GM21381 (cell line): ENCODE measurements around the gene TMEM164.

Experiments
- ATAC-seq: cut with Tn5 transposase; IDR thresholded peaks from one replicate; pipeline ENCODE4 v1.9.1; 2021; ENCODE audit warnings: mild to moderate bottlenecking, moderate library complexity; ENCODE audit not compliant: unreplicated experiment

TMEM164 gene

DNA sequence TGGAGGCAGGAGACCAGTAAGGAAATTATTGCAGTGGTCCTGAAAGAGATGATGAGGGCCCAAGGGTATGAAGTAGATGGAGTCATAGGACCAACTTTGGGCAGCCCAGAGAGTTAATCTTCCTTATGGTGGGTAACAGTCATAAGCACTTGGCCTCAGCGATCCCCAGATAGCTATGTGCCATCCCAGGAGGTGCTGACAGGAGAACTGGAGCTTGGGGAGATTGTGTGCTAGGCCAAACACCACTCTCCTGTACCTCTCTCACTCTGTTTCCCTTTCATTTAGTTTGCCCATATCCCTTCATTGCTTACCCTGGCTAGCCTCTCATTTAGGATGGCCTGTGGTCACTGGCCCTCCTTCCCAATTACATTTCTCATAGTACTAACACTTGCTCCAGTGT is 60.0 kb downstream of the TMEM164 start:
- ATAC-seq, result no peak

DNA sequence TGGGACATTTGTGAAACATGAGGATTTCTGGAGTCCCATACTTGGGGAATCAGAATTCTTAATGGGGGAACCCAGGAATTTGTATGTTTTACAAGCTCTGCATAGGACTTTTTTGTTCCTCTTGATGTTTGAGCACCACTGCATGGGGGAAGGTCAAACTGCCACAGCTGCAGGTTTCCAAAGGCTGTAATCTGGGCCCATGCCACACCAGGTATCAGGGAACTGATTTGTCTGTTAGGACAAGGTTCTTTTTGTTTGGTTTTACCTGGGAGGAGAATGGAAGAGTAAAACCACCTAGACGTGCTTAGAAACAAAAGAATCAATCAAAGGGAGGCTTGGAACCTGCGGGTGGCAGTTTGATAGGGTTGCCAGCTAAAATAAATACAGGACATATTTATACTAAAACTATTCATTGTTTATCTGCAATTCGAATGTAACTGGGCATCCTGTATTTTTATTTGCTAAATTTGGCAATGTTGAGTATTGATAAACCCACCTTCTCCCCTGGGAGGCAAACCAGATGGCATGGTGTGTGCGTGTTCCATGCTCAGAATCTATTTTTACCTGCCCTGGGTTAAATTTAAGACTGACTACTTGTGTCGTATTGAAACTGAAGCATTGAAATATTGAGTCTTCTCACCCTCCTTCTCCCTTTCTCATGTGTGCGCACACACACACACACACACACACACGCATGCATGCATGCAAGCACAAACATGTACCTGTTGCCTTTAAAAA is 63.7 kb downstream of the TMEM164 start:
- no peak for ATAC-seq

DNA sequence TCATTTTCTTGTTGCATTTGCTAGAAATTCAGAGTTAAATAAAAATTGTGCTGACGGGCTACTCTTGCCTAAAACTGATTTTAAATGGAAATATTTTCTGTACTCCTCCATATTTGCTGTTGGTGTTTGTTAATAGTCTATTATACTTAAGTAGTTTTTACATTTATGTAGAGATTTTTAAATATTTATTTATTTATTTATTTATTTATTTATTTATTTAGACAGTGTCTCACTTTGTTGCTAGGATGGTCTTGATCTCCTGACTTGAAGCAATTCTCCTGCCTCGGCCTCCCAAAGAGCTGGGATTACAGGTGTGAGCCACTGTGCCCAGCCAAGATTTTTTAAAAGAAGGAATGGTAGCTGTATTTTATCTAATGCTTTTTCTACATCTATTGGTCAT is 68.1 kb downstream of the TMEM164 start:
- ATAC-seq, result no peak

DNA sequence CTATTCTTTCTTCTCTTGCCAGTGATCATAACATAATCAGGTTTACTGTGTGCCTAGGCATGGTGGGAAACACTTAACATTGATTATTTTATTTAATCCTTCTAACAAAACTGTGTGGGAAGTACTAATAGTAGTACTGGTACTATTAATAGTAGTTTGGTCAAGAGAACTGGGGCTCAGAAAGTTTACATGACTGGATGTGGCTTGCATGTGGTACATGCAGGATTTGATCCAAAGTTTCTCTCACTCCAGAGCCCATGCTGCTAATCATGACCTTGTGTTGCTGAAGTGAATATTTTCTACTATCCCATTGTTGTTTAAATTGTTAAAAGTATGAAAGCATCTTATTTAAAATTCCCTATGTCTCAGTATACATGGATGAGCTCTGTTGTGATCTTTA is 78.4 kb downstream of the TMEM164 start:
- no peak for ATAC-seq

DNA sequence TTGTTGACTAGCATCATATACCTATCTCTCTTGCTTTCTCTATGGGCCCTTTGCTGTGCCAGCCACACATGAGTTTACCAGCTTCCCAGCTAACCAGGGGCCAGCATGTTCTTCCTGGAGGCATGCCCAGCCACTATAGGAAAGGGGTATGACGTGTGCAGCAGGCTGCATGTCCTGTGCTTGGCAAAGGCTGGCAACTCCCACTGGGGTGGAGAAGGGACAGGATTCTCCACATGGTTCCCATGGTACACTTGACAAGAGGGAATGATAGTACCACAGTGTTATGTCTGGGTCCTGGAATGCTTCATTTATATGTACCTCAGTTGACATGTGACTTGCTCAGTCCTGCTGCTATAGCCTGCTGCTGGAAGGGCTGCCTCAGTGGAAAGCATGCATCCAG is 78.8 kb downstream of the TMEM164 start:
- ATAC-seq, result no peak

DNA sequence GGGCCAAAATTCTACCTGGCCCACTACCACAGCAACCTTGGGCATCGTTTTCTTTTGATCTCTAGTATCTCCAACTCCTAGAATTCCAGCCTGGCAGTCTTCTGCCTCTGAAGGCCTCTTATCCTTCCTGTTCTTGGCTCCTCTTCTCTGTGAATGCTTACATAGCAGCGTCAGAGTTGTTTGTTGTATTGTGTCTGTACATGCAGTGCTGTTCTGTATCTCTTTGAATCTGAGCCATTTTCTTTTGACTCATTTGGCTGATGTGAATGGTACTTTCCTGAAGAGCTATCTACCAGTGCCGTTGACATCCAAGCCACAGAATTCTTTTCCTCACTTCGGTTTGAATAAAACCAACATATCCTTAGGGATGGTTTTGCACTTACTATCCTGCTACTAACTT is 79.2 kb downstream of the TMEM164 start:
- no peak for ATAC-seq

DNA sequence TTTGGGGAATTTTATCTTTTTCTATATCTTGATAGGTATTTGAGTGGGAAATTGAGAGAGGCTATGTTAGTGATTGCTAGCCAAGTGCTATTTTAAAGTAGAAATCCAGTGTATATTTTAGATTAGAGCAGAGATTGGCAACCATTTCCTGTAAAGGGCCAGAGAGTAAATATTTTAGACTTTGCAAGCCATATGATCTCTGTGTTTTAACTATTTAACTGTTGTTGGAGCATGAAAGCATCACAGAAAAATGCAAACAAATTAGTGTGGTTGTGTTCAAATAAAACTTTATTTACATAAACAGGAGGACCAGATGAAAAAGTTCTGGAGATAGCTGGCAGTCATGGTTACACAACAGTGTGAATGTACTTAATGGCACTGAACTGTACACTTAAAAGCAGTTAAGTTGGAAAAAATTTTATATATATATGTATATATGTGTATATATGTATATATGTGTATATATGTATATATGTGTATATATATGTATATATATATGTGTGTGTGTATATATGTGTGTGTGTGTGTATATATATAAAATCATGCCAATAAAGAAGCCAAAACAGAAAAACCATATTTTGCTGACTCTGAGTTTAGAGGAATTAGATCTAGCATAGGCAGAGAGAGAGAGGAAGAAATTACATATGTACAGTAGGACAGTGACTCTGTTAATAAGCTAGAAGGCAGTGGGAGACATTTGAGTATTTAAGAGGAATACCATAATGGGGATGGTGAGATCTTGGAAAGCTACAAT is 83.4 kb downstream of the TMEM164 start:
- no peak for ATAC-seq

DNA sequence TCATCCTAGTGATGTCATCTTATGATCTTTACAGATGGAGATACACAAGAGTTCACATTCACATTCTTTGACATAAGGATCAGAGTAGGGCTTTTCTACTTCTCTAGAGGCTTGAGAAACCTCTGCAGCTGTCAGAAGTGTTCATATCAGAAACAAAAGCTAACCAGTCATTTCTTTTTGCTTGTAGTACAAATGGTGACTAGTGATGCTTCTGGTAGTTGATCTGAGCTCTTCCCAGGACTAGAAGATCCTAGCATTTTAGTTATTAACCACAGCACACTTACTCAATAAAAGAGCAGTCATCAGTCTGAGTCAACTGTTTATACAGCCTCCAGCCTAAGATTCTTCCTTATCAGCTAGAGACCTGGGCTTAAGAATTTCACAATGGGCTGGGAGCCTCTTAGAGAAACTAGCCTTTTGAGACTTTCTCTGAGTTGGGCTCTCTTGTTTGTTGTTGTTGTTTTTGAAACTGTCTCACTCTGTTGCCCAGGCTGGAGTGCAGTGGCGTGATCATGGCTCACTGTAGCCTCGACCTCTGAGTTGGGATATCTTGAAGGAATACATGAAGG is 84.1 kb downstream of the TMEM164 start:
- ATAC-seq, result no peak

DNA sequence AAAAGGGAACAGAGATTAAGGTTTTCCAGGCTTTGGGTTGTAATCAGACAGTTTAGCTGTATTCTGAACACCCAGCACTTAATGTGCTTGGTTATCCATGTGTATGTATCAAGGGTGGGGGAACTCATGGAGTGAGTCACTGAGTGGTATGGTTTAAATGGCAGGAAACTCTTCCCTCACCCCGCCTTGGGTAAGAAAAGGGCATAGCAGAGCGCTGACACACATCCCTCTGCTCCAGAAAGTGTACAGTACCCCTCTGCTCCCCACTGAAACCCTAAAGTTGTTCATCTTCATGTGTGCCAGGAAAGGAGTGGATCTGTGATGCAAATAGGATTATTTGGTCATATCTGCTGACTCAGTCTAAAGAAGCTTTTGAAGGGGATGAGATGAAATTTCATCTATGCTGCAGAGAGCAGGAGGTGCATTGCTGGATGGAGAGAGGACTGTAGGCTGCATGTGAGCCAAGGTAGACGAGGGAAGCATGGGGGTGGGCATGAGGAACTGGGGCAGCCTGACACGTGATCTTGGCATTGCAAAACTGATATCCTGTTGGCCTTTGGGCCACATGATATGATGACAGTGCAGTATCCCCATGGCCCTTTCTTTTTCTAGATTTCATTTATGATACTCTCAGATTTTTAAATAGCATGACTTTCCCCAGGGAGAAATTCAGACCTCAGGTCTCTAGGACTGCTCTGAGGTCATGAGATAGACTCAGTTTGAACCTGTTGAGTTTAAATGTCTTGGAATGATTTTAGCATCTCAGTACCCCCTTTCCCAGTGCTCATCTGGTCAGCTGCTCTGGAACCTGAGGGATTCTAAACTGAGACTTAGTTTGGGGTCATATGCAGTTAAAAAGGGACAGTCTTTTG is 84.8 kb downstream of the TMEM164 start:
- no peak for ATAC-seq

DNA sequence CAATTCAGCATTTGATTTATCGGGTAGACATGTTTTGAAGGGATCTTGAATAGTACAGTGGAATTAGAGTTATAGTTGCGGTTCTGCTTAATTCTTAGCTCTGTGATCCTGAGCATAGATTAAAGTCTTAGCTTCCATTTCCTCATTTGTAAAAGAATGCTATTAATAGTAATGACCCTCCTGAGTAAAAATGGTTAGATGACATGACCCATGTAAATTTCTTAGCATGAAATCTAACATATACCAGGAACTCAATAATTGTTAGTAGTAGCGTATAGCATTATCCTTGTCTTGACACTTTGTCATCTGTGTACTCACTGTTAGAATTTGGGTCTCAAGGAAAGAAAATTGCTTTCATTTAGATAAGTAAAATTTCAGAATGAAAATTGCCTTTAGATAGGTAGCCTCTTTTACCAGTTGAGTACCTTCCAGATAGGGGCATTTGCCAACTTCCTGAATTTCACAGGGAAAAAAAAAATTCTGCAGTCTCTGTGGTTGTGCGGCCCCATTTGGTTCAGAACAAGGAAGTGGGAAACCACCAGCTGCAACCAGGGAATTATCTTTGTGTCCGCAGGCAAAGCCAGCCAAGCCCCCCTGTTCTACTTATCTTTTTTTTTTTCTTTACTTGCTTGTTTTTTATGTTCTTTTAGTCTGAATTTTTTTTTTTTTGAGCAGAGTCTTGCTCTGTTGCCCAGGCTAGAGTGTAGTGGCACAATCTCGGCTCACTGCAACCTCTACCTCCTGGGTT is 86.9 kb downstream of the TMEM164 start:
- ATAC-seq, result no peak

DNA sequence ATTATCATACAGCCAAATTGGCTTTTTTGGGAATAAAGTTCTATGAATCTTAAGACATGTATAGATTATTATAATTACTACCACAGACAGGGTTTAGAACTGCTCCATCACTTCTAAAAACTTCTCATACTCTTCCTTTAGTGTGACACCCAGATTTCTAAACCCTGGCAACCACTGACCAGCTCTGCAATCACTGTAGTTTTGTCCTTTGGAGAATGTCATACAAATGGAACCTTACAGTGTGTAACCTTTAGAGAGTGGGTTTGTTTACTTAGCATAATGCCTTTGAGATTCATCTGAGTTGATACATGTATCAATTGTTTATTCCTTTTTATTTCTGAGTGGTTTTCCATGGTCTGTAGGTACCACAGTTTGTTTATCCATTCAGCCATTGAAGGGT is 95.0 kb downstream of the TMEM164 start:
- no peak for ATAC-seq

DNA sequence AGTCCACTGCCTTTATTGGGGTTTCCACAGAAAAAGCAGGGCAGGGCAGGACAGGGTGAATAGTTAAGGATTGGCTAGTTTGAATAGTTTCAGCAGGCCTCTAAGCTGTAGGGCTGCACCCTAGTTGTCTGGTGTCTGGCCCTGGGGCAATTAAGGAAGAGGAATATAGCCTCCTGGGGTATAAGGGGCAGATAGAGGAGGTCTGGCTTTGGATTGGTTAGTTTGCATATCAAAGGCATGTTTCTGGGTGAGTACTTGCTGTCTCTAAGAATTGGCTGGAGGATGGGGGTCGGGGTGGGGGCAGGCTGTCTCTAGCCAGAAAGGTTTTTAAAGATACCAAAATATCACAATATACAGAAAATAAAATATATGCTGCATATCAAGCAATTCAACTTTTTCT is 100.4 kb downstream of the TMEM164 start:
- no peak for ATAC-seq

DNA sequence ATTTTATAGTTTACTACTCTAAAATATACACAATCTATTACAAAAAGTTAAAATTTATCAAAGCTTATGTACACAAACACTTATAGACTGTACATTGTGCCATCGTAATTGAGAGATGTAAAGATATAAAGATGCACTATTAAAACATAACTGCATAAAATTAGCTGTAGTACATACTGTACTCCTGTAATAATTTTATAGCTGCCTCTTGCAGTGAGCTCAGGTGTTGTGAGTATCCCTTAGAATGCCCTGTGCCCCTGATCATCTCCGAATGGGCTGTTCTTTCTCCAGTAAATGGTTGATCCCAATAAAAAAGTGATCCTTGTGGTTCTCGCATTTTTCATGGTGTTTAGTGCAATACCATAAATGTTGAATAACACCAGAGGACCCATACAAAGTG is 101.2 kb downstream of the TMEM164 start:
- ATAC-seq, result no peak

DNA sequence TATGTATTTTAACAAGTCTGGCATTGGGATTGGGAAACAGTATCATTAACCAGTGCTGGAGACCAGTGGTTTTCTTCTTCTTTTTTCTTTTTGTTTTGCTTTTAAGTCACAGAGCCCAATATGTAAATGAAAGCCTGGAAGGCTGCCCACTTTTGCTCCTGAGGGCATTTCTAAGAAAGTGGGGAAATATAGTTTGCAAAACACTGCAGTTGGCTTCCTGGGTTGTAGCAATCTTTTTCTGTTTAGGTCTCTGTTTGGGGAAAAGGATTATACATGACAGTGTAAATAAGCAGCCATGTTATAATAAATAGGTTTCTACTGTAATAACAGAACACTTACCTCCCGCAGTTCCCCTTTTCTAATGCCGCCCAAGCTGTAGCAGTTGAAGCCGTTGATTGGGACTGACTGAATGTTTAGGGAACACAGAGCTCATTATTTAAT is 105.5 kb downstream of the TMEM164 start:
- ATAC-seq, result no peak

DNA sequence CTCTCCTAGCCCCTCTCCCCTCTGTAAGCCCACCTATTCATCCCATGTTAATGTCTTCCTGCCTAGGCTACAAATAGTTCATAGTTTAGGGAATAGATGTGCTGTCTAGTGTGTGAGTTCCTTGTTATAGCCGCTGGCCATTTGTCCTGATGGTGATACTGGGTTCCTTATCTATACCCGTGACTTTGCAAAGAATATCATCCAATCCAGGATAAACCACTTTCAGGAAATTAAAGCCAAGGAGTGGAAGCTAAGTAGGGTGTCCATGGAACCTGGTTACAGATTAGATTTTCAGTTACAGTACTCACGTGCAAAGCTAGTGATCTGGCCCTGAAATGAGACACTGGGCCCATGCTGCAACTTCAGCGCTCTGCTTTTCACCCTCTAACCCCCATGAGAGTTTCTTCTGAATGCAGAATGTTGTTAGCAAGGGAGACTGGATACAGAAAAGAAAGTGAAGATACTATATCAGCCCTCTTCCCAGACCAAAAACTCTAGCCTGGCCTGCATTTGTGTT is 111.4 kb downstream of the TMEM164 start:
- ATAC-seq, result no peak

DNA sequence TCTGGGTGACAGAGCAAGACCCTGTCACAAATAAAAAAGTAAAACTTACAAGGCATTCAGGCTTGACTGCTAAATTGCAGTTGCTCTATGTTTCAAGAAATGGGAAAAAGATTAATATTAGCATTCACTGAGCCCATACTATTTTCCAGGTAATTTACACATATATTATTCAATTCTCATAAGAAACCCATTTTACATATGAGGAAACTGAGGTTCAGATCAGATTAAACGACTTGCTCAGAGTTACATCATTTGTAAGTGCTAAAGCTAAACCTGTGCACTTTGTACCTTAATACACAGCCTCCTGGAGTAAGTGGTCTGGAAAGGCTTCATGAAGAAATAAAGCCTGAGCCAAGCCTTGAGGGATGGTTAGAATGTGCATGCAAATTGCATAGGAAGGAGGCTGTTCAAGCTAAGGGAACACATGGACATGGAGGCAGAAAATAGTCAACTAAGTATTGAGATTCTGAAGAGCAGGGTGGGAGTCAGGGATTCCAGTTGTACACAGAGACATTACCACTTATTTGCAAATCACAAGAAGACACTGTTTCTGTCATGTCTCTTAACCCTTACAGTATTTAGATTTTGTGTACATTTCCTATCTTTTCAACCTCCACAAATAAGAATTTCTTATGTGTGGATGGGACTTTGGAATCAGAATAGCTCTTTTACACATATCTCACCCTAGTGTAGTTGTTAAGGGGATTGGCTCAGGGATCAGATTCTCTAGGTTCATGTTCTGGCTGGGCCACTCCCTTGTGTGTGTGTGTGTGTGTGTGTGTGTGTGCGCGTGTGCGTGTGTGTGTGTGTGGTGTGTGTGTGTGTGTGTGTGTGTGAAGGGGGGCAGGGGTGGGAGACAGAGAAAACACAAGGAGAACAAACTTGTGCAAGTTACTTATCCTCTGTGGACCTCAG is 113.4 kb downstream of the TMEM164 start:
- ATAC-seq, result no peak

DNA sequence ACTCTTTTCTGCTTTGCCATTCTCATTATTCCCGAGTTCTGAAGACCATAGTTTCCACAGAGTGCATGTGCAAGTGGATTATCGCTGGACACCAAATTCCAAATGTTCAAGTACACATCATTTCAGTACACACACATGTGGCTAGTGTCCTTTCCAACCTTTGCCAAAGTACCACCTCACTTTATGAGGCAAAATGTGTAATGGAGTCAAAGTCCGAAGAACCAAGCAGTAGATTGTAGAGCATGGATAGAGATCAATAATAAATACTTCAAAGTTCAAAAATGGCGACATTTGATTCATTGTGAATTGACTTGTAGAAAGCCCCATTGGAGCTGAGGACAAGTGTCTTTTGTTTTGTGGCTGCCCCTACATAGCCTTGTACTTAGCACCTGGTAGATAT is 115.6 kb downstream of the TMEM164 start:
- ATAC-seq, result no peak

DNA sequence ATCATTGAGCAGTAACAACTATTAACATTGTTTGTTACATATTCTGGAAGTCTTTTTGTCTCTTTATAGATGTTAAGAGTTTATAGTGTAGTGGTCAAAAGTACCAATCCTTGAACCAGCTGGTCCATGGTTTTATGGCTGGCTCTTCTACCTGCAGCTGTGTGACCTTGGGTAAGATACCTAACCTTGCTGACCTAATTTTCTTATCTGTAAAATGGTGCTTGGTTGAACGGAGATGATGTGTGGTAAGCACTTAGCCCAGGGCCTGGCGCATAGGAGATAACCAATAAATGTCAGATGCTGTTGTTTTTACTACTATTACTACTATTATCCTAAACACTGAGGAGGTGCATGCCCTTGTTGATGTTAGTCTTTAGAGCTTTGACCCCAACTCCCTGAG is 116.6 kb downstream of the TMEM164 start:
- no peak for ATAC-seq

DNA sequence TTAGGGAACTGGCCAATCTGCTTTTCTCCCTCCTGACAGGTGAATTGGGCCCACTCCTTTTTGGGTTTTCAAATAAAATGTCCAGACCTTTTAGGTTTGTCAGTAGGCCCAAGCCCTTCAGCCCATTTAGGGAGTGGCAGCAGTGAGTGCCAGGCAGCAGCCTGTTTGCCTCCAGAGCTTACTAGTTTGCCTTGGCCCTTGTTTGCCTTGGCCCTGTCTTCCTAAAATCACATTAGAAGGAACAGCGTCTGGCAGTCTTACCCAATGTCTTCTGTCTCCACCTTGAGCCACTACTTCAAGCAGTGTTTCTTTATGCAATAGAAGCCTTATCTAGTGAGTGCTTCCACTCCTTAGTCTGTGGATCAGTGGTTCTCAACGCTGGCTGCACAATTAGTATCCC is 117.1 kb downstream of the TMEM164 start:
- no peak for ATAC-seq
